Measurements from ENCODE around the gene MAST4.

MAST4 gene

GRCh38 chr5:66738136-66738535 is 141.9 kb downstream of the MAST4 start:
- Histone ChIP-seq H3K4me3 (replicated peaks; ENCODE audit: insufficient read depth, low read length) (no peak overlapping the region), H3K27ac (replicated peaks) (no peak overlapping the region), H3K27me3 (ENCODE audit: insufficient read depth, poor library complexity, severe bottlenecking) (no peaks in the 10 kb centered on the region)
- TF ChIP-seq SPI1 (IDR thresholded peaks at IDR 0.05; ENCODE audit: borderline replicate concordance, low read depth) = no peak
- no peak for TF ChIP-seq GABPA (IDR thresholded peaks at IDR 0.05; ENCODE audit: low read depth)
- no peak for TF ChIP-seq POLR2AphosphoS5 (IDR thresholded peaks at IDR 0.05; ENCODE audit: low read depth)
- no peak for TF ChIP-seq REST (IDR thresholded peaks at IDR 0.05; ENCODE audit: insufficient replicate concordance, low read depth)
- DNase-seq (ENCODE audit: low read depth in 1 of 2, low spot score in 1 of 2) = no peak

GRCh38 chr5:66739021-66739420 is 142.8 kb downstream of the MAST4 start:
- Histone ChIP-seq H3K27me3 (ENCODE audit: insufficient read depth, poor library complexity, severe bottlenecking) (no peaks in the 10 kb centered on the region), H3K27ac (replicated peaks) (no peak overlapping the region), H3K4me3 (replicated peaks; ENCODE audit: insufficient read depth, low read length) (no peak overlapping the region)
- TF ChIP-seq CTCF (IDR thresholded peaks at IDR 0.05; ENCODE audit: insufficient read depth, low read length) (no peak), POLR2AphosphoS5 (IDR thresholded peaks at IDR 0.05; ENCODE audit: low read depth) (no peak), REST (IDR thresholded peaks at IDR 0.05; ENCODE audit: insufficient replicate concordance, low read depth) (no peak), GABPA (IDR thresholded peaks at IDR 0.05; ENCODE audit: low read depth) (no peak), SPI1 (IDR thresholded peaks at IDR 0.05; ENCODE audit: borderline replicate concordance, low read depth) (no peak)
- no peak for DNase-seq (ENCODE audit: low read depth in 1 of 2, low spot score in 1 of 2)

GRCh38 chr5:66739951-66740350 is 143.8 kb downstream of the MAST4 start:
- Histone ChIP-seq H3K27me3 (ENCODE audit: insufficient read depth, poor library complexity, severe bottlenecking) (no peaks in the 10 kb centered on the region), H3K4me3 (replicated peaks; ENCODE audit: insufficient read depth, low read length) (no peak overlapping the region), H3K27ac (replicated peaks) (no peak overlapping the region)
- no peak for DNase-seq (ENCODE audit: low read depth in 1 of 2, low spot score in 1 of 2)
- TF ChIP-seq POLR2AphosphoS5 (IDR thresholded peaks at IDR 0.05; ENCODE audit: low read depth) = no peak
- no peak for TF ChIP-seq REST (IDR thresholded peaks at IDR 0.05; ENCODE audit: insufficient replicate concordance, low read depth)
- no peak for TF ChIP-seq SPI1 (IDR thresholded peaks at IDR 0.05; ENCODE audit: borderline replicate concordance, low read depth)

GRCh38 chr5:66741394-66741793 is 145.2 kb downstream of the MAST4 start:
- no peak overlapping the region for H3K27ac ChIP-seq (replicated peaks)
- no peaks in the 10 kb centered on the region for H3K27me3 ChIP-seq (ENCODE audit: insufficient read depth, poor library complexity, severe bottlenecking)
- TF ChIP-seq GABPA (IDR thresholded peaks at IDR 0.05; ENCODE audit: low read depth) = no peak
- no peak for TF ChIP-seq CTCF (IDR thresholded peaks at IDR 0.05; ENCODE audit: insufficient read depth, low read length)
- TF ChIP-seq POLR2AphosphoS5 (IDR thresholded peaks at IDR 0.05; ENCODE audit: low read depth) = no peak
- no peak for TF ChIP-seq SPI1 (IDR thresholded peaks at IDR 0.05; ENCODE audit: borderline replicate concordance, low read depth)
- no peak for TF ChIP-seq REST (IDR thresholded peaks at IDR 0.05; ENCODE audit: insufficient replicate concordance, low read depth)
- H3K4me3 ChIP-seq (replicated peaks; ENCODE audit: insufficient read depth, low read length) = no peak overlapping the region
- DNase-seq (ENCODE audit: low read depth in 1 of 2, low spot score in 1 of 2) = no peak
